Fibroblast of lung (primary cell): ENCODE data around the gene EXOC6.

Experiments used
- EZH2 ChIP-seq: IDR thresholded peaks from 2 replicates; pipeline ENCODE4 v1.5.1; 2012; ENCODE audit warnings: low read length, control low read depth, mild to moderate bottlenecking; ENCODE audit errors: missing control alignments
- TF ChIP-seq, protein P1 (sequence below), 2 donors: IDR thresholded peaks in 1 of 2; conservative IDR thresholded peaks in 1 of 2; 1 replicate in 1 of 2; 2 replicates in 1 of 2; pipeline ENCODE4 v1.5.1; 2011 to 2012; ENCODE audit warnings: low read length in 2 of 2, control low read depth in 1 of 2, inconsistent platforms in 1 of 2, low read depth in 1 of 2, mild to moderate bottlenecking in 1 of 2

DNA sequence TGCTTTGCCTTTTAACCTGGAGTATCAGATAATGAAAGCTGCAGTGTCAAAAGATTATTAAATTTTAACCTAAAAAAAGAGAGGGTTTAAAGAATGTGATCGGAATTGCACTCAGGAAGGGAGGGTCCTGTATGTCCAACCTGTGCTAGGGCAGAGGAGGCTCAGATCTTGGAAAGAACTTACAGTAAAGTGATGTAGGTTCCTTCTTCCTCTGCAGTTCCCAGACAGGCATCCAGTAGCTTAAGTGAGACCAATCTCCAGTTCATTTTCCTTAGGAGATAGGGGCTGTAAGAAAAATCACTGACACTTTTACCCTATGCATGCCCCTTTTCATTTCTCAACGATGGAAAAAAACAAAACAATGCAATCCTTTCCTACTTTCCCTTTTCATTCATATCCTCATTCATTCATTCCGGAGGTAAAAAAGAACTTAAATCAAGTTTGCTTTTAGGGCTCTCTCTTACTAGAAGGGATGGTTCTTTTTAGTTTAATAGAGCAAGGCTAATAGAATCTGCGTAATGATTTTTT lies 28.3 kb downstream of the EXOC6 start:
- no peak for TF ChIP-seq EZH2
- TF ChIP-seq, protein P1, sequence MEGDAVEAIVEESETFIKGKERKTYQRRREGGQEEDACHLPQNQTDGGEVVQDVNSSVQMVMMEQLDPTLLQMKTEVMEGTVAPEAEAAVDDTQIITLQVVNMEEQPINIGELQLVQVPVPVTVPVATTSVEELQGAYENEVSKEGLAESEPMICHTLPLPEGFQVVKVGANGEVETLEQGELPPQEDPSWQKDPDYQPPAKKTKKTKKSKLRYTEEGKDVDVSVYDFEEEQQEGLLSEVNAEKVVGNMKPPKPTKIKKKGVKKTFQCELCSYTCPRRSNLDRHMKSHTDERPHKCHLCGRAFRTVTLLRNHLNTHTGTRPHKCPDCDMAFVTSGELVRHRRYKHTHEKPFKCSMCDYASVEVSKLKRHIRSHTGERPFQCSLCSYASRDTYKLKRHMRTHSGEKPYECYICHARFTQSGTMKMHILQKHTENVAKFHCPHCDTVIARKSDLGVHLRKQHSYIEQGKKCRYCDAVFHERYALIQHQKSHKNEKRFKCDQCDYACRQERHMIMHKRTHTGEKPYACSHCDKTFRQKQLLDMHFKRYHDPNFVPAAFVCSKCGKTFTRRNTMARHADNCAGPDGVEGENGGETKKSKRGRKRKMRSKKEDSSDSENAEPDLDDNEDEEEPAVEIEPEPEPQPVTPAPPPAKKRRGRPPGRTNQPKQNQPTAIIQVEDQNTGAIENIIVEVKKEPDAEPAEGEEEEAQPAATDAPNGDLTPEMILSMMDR (conservative IDR thresholded peaks at IDR 0.05 in 1 of 2, IDR thresholded peaks at IDR 0.05 in 1 of 2; ENCODE audit: low read depth in 1 of 2, low read length in 2 of 2), result no peak
